IMR-90 (cell line): ENCODE measurements around the gene PPP2R5A. TPM values are rescaled to one million over a fixed set of nuclear protein-coding genes. Genes with fewer than 3 reads are reported as not detected.

ENCODE experiments used
- ATAC-seq: fragments of 200-7000 bp; cut with Tn5 transposase; 2 replicates; pipeline ENCODE4 v1.9.1; 2020; ENCODE audit warnings: low read depth, mild to moderate bottlenecking, moderate library complexity
- BruUV-seq: library from RNA; stranded (reverse); fragments of 400-500 nt; replicated peaks from 2 replicates; lab custom pipeline; 2021; lab: Mats Ljungman, UMichigan
- CTCF ChIA-PET: fragments of 300-600 bp; formaldehyde crosslinking; extraction: SDS; loops from one replicate; lab custom pipeline; 2021; ENCODE audit warnings: antibody characterized with exemption; lab: Yijun Ruan, JAX
- POLR2A ChIA-PET: fragments of 300-600 bp; sonication (Branson Sonifier 250); formaldehyde crosslinking; loops from one replicate; lab custom pipeline; 2022; ENCODE audit warnings: antibody characterized with exemption; ENCODE audit not compliant: unreplicated experiment; lab: Charles Lee
- DNase-seq: peaks from one replicate; pipeline ENCODE4 v3.0.0; 2013
- H2AFZ ChIP-seq: replicated peaks from 2 replicates; pipeline ENCODE3; 2013; ENCODE audit warnings: low read length, mild to moderate bottlenecking; ENCODE audit not compliant: poor library complexity
- H2AK5ac ChIP-seq: 2 replicates; pipeline ENCODE4 v1.6.1; 2013; ENCODE audit warnings: low read depth, low read length, inconsistent platforms
- H2AK9ac ChIP-seq: replicated peaks from 2 replicates; pipeline ENCODE3; 2013; ENCODE audit warnings: mild to moderate bottlenecking, low read depth, low read length, moderate library complexity; ENCODE audit not compliant: poor library complexity
- H2BK120ac ChIP-seq: 2 replicates; pipeline ENCODE4 v1.6.1; 2013; ENCODE audit warnings: low read depth, low read length, inconsistent platforms
- H2BK15ac ChIP-seq: 3 replicates; pipeline ENCODE4 v1.6.1; 2013; ENCODE audit warnings: low read depth, low read length, inconsistent platforms
- H2BK20ac ChIP-seq: 2 replicates; pipeline ENCODE4 v1.6.1; 2013; ENCODE audit warnings: low read depth, mild to moderate bottlenecking, inconsistent platforms, low read length, moderate library complexity
- H2BK5ac ChIP-seq: 2 replicates; pipeline ENCODE4 v1.6.1; 2013; ENCODE audit warnings: mild to moderate bottlenecking, low read depth, low read length, inconsistent platforms; ENCODE audit not compliant: poor library complexity, severe bottlenecking
- H3K14ac ChIP-seq: replicated peaks from 2 replicates; pipeline ENCODE4 v1.6.1; 2013; ENCODE audit warnings: low read depth, low read length, inconsistent platforms
- H3K18ac ChIP-seq: 2 replicates; pipeline ENCODE4 v1.6.1; 2013; ENCODE audit warnings: low read depth, low read length, control low read depth
- H3K23ac ChIP-seq: 2 replicates; pipeline ENCODE4 v1.6.1; 2013; ENCODE audit warnings: low read depth, low read length, inconsistent platforms
- H3K27ac ChIP-seq: 2 replicates; pipeline ENCODE4 v1.5.1; 2013; ENCODE audit warnings: mild to moderate bottlenecking, control low read depth, low read length; ENCODE audit not compliant: insufficient read depth
- H3K27me3 ChIP-seq: 2 replicates; pipeline ENCODE4 v1.6.1; 2013; ENCODE audit warnings: low read length; ENCODE audit not compliant: control insufficient read depth, insufficient read depth
- H3K36me3 ChIP-seq: 2 replicates; pipeline ENCODE4 v1.6.1; 2013; ENCODE audit warnings: low read length, mixed read lengths; ENCODE audit not compliant: control insufficient read depth, insufficient read depth
- H3K4ac ChIP-seq: 2 replicates; pipeline ENCODE4 v1.6.1; 2013; ENCODE audit warnings: low read depth, low read length, inconsistent platforms
- H3K4me1 ChIP-seq: 2 replicates; pipeline ENCODE4 v1.6.1; 2013; ENCODE audit warnings: low read length, mixed read lengths; ENCODE audit not compliant: control insufficient read depth, insufficient read depth
- H3K4me2 ChIP-seq: 2 replicates; pipeline ENCODE4 v1.6.1; 2013; ENCODE audit warnings: low read depth, mild to moderate bottlenecking, control low read depth, low read length, moderate library complexity
- H3K4me3 ChIP-seq: 2 replicates; pipeline ENCODE4 v1.5.1; 2013; ENCODE audit warnings: low read depth, mild to moderate bottlenecking, control low read depth, low read length, moderate library complexity; ENCODE audit not compliant: insufficient read depth
- H3K56ac ChIP-seq: 2 replicates; pipeline ENCODE4 v1.6.1; 2013; ENCODE audit warnings: low read length, inconsistent platforms; ENCODE audit not compliant: insufficient read depth; ENCODE audit errors: extremely low read depth
- H3K79me1 ChIP-seq, 2 experiments: 2 replicates each; pipeline ENCODE4 v1.6.1; 2013; ENCODE audit warnings: low read length in 2 of 2, inconsistent platforms in 1 of 2, low read depth in 1 of 2
- H3K9ac ChIP-seq: 2 replicates; pipeline ENCODE4 v1.6.1; 2013; ENCODE audit warnings: low read depth, low read length, control low read depth
- H3K9me1 ChIP-seq: 2 replicates; pipeline ENCODE4 v1.6.1; 2013; ENCODE audit warnings: low read length, inconsistent platforms; ENCODE audit not compliant: insufficient read depth
- H3K9me3 ChIP-seq: 2 replicates; pipeline ENCODE4 v1.6.1; 2013; ENCODE audit warnings: low read length; ENCODE audit not compliant: control insufficient read depth, insufficient read depth
- H4K20me1 ChIP-seq: 2 replicates; pipeline ENCODE4 v1.6.1; 2013; ENCODE audit warnings: low read length, inconsistent platforms; ENCODE audit not compliant: insufficient read depth
- H4K5ac ChIP-seq: 2 replicates; pipeline ENCODE4 v1.6.1; 2013; ENCODE audit warnings: mild to moderate bottlenecking, low read depth, low read length, control low read depth
- H4K8ac ChIP-seq, 2 experiments: 2 replicates each; pipeline ENCODE4 v1.6.1; 2013; ENCODE audit warnings: low read depth in 2 of 2, low read length in 2 of 2, control low read depth in 1 of 2, inconsistent platforms in 1 of 2
- H4K91ac ChIP-seq: 2 replicates; pipeline ENCODE4 v1.6.1; 2013; ENCODE audit warnings: low read depth, low read length, inconsistent platforms; ENCODE audit not compliant: insufficient read depth
- BHLHE40 ChIP-seq: fragments of 150-350 bp; IDR thresholded peaks from 2 replicates; pipeline ENCODE4 v1.6.1; 2016; ENCODE audit warnings: mild to moderate bottlenecking, low read depth, low read length
- CEBPB ChIP-seq: IDR thresholded peaks from 2 replicates; pipeline ENCODE4 v1.6.1; 2012; ENCODE audit warnings: low read depth, low read length, improper control_type of control experiment
- CHD1 ChIP-seq: IDR thresholded peaks from 2 replicates; pipeline ENCODE4 v1.6.1; 2012; ENCODE audit warnings: low read depth, low read length, improper control_type of control experiment
- CTCF ChIP-seq: conservative IDR thresholded peaks from 2 replicates; pipeline ENCODE4 v1.5.1; 2012; ENCODE audit warnings: mild to moderate bottlenecking, low read depth, low read length, improper control_type of control experiment
- ELK1 ChIP-seq: fragments of 150-350 bp; IDR thresholded peaks from 2 replicates; pipeline ENCODE4 v1.6.1; 2016; ENCODE audit warnings: low read depth, mild to moderate bottlenecking, low read length, moderate library complexity, borderline replicate concordance
- FOS ChIP-seq: fragments of 150-350 bp; IDR thresholded peaks from 2 replicates; pipeline ENCODE4 v1.6.1; 2016; ENCODE audit warnings: low read depth, low read length
- MAFK ChIP-seq: IDR thresholded peaks from 2 replicates; pipeline ENCODE4 v1.6.1; 2012; ENCODE audit warnings: low read depth, low read length, improper control_type of control experiment
- POLR2A ChIP-seq: IDR thresholded peaks from 2 replicates; pipeline ENCODE4 v1.6.1; 2012; ENCODE audit warnings: mild to moderate bottlenecking, low read depth, low read length
- RAD21 ChIP-seq: IDR thresholded peaks from 2 replicates; pipeline ENCODE4 v1.6.1; 2012; ENCODE audit warnings: low read length, improper control_type of control experiment
- RFX5 ChIP-seq: IDR thresholded peaks from 2 replicates; pipeline ENCODE4 v1.8.0; 2012; ENCODE audit warnings: low read depth, mild to moderate bottlenecking, low read length, moderate library complexity
- SMC3 ChIP-seq: fragments of 150-350 bp; IDR thresholded peaks from 2 replicates; pipeline ENCODE4 v1.6.1; 2016; ENCODE audit warnings: low read depth, mild to moderate bottlenecking, antibody characterized with exemption, low read length, moderate library complexity
- USF2 ChIP-seq: fragments of 150-350 bp; IDR thresholded peaks from 2 replicates; pipeline ENCODE4 v1.6.1; 2017; ENCODE audit warnings: mild to moderate bottlenecking, antibody characterized with exemption, low read length, low read depth
- WGBS, 2 experiments: methylation state at CpG; one replicate each; pipeline versions ENCODE4 v1.1.5 to v1.1.7; 2013; ENCODE audit warnings: missing lambda C conversion rate in 2 of 2; ENCODE audit not compliant: insufficient read length in 1 of 2; ENCODE audit errors: extremely low coverage in 2 of 2; 5-methylcytosine and 5-hydroxymethylcytosine counted together
- dilution Hi-C: fragments of 300-500 bp; cut with HindIII; formaldehyde crosslinking; loops from one replicate; pipeline ENCODE4 v1.14.3; 2018; ENCODE audit warnings: low sequenced_read_pairs; ENCODE audit not compliant: unreplicated experiment
- in situ Hi-C: fragments of 300-500 bp; cut with MboI; formaldehyde crosslinking; loops from 3 replicates; pipeline ENCODE4 v1.14.3; 2019; ENCODE audit warnings: low sequenced_read_pairs, inconsistent platforms, mixed read lengths
- intact Hi-C: fragments of 100-400 bp; cut with micrococcal nuclease; formaldehyde crosslinking; loops from 2 replicates; pipeline ENCODE4 v1.10.0; 2022
- polyA plus RNA-seq, 3 experiments: library from polyadenylated mRNA; depleted of rRNA; stranded (reverse); fragments of >200 nt; gene quantifications; 2 replicates each; pipeline ENCODE4 v1.2.3, GENCODE V29; 2012; ENCODE audit warnings: low replicate concordance in 1 of 3
- total RNA-seq: library from RNA; depleted of rRNA; stranded (reverse); fragments of >200 nt; gene quantifications from 2 replicates; pipeline ENCODE4 v1.2.3, GENCODE V29; 2012

The PPP2R5A gene
- total and polyA plus RNA-seq, 2 of the 4 experiments (the other 2 are of a cell fraction): 8.4 to 12.6 TPM

GRCh38 chr1:212396638-212397037 lies 111.4 kb downstream of the PPP2R5A start:
- CTCF ChIA-PET: interaction anchor here (0.7 kb wide), 1 partner anchor 128 kb away, joined by 4 read pairs; no protein-coding TSS in a partner anchor
- Histone ChIP-seq H3K79me1 (0 out of 4 replicates have a peak, but pooled peaks cover 0 to 5% of the 10 kb centered on the region in 2 experiments), H2AK9ac (no peak overlapping the region), H3K4me1 (no peaks in the 10 kb centered on the region), H3K4me2 (no peak overlapping the region), H3K9me3 (no peaks in the 10 kb centered on the region; the same call in 1 of the 2 replicates), H3K4ac (no peak overlapping the region), H3K4me3 (no peak overlapping the region), H3K9ac (no peak overlapping the region), H3K18ac (no peak overlapping the region), H4K91ac (no peak overlapping the region), H2AK5ac (no peak overlapping the region), H3K23ac (no peak overlapping the region), H3K14ac (no peak overlapping the region), H3K36me3 (no peaks in the 10 kb centered on the region), H3K56ac (no peak overlapping the region), H2BK120ac (no peak overlapping the region), H2BK5ac (no peak overlapping the region), H3K9me1 (no peaks in the 10 kb centered on the region), H4K5ac (no peak overlapping the region), H3K27ac (no peak overlapping the region), H2BK15ac (no peak overlapping the region), H2BK20ac (no peak overlapping the region), H4K20me1 (no peaks in the 10 kb centered on the region), H4K8ac (no peak overlapping the region), H2AFZ (no peak overlapping the region), H3K27me3 (no peaks in the 10 kb centered on the region)
- no peak for DNase-seq
- TF ChIP-seq CEBPB: no peak
- no peak for TF ChIP-seq FOS
- TF ChIP-seq CTCF: no peak
- no peak for TF ChIP-seq RAD21
- TF ChIP-seq CHD1: no peak
- TF ChIP-seq SMC3: no peak
- no peak for TF ChIP-seq RFX5
- TF ChIP-seq MAFK: no peak
- TF ChIP-seq BHLHE40: no peak
- TF ChIP-seq POLR2A: no peak
- TF ChIP-seq ELK1: no peak
- TF ChIP-seq USF2: no peak
- intact Hi-C loops: no loop called here
- no TSS peak for BruUV-seq
- no CpG with 5 or more reads among the region's 3 CpGs for WGBS, 2 experiments
- POLR2A ChIA-PET: no interaction called here
- in situ Hi-C loops: no loop called here
- no peak for ATAC-seq
- dilution Hi-C loops: no loop called here
